HepG2 (cell line): ENCODE data around the gene HLA-DOA. TPM values are rescaled to one million over a fixed set of nuclear protein-coding genes. Genes with fewer than 3 reads are reported as not detected.

ENCODE experiments used
- CSRNP2 ChIP-seq: sonication (generic); formaldehyde crosslinking; conservative IDR thresholded peaks from 2 replicates; pipeline ENCODE4 v1.8.0; 2022; ENCODE audit warnings: low read depth, missing genetic modification reagents
- DR1 ChIP-seq: sonication (generic); formaldehyde crosslinking; IDR thresholded peaks from 2 replicates; pipeline ENCODE4 v1.8.0; 2021; ENCODE audit warnings: mild to moderate bottlenecking, missing genetic modification reagents, inconsistent platforms
- HIC2 ChIP-seq: sonication (generic); formaldehyde crosslinking; IDR thresholded peaks from 2 replicates; pipeline ENCODE4 v1.9.0; 2022; ENCODE audit warnings: low read depth, missing genetic modification reagents
- ISX ChIP-seq: sonication (generic); formaldehyde crosslinking; conservative IDR thresholded peaks from 2 replicates; pipeline ENCODE4 v1.5.0; 2020; ENCODE audit warnings: missing genetic modification reagents
- KDM1A ChIP-seq: IDR thresholded peaks from 2 replicates; pipeline ENCODE4 v1.6.1; 2016; ENCODE audit warnings: missing compliant biosample characterization
- POLR2AphosphoS5 ChIP-seq: IDR thresholded peaks from 2 replicates; pipeline ENCODE4 v1.6.1; 2012; ENCODE audit warnings: low read depth, low read length
- SAP130 ChIP-seq: IDR thresholded peaks from 2 replicates; pipeline ENCODE4 v1.6.1; 2016; ENCODE audit warnings: low read depth
- SRSF9 ChIP-seq: fragments of 200-400 bp; formaldehyde crosslinking; IDR thresholded peaks from 2 replicates; pipeline ENCODE4 v1.6.1; 2018; ENCODE audit warnings: borderline replicate concordance, mild to moderate bottlenecking, low read depth, low read length; ENCODE audit not compliant: insufficient read depth, poor library complexity, severe bottlenecking
- TARDBP ChIP-seq: sonication (generic); formaldehyde crosslinking; IDR thresholded peaks from 2 replicates; pipeline ENCODE4 v1.8.0; 2022; ENCODE audit warnings: mild to moderate bottlenecking, missing genetic modification reagents
- TSC22D2 ChIP-seq: sonication (generic); formaldehyde crosslinking; IDR thresholded peaks from 2 replicates; pipeline ENCODE4 v1.5.1; 2020; ENCODE audit warnings: missing genetic modification reagents, mild to moderate bottlenecking, borderline replicate concordance
- ZMYM2 ChIP-seq: sonication (generic); formaldehyde crosslinking; IDR thresholded peaks from 2 replicates; pipeline ENCODE4 v1.8.0; 2022; ENCODE audit warnings: mild to moderate bottlenecking, missing genetic modification reagents
- ZNF382 ChIP-seq: sonication (generic); formaldehyde crosslinking; IDR thresholded peaks from 2 replicates; pipeline ENCODE4 v1.5.0; 2020; ENCODE audit warnings: missing genetic modification reagents, mild to moderate bottlenecking, borderline replicate concordance
- ZSCAN22 ChIP-seq: sonication (generic); formaldehyde crosslinking; IDR thresholded peaks from 2 replicates; pipeline ENCODE4 v1.4.0; 2020; ENCODE audit warnings: mild to moderate bottlenecking, missing genetic modification reagents
- polyA plus RNA-seq, 8 experiments: library from polyadenylated mRNA; depleted of rRNA in 3 of 8; stranded (reverse) in 7 of 8; unstranded in 1 of 8; fragments of >200 nt; fragmentation: Illumina TruSeq in 4 of 8; extraction: Trizol in 4 of 8; gene quantifications; 2 replicates each; pipeline versions ENCODE4 v1.2.1 to v1.2.3, GENCODE V29; 2011 to 2016; ENCODE audit warnings: low read depth in 4 of 8, missing spikeins in 1 of 8, mixed read lengths in 1 of 8; ENCODE audit not compliant: insufficient read depth in 1 of 8
- total RNA-seq, 5 experiments: library from RNA; depleted of rRNA; stranded (reverse); fragments of >200 nt; fragmentation: Illumina TruSeq; extraction: Trizol; gene quantifications; 2 replicates each; pipeline ENCODE4 v1.2.3, GENCODE V29; 2016; ENCODE audit warnings: low read depth in 1 of 5
- TF ChIP-seq, protein P1 (sequence below): sonication (generic); formaldehyde crosslinking; IDR thresholded peaks from 2 replicates; pipeline ENCODE4 v1.4.0; 2020; ENCODE audit warnings: missing genetic modification reagents

HLA-DOA gene
- total and polyA plus RNA-seq, 2 of the 13 experiments (the other 11 are each of a cell fraction or from before 2014, with no cell fraction given) = 0.03 to 0.09 TPM

GRCh38 chr6:32971581-32972352 lies 37.6 kb downstream of the HLA-DOA start (continued):
- TF ChIP-seq TARDBP (no peak), SRSF9 (no peak), ZSCAN22 (no peak), SAP130 (CRISPR knock-in tag) (no peak; the same call in 1 of the 2 replicates), TSC22D2 (CRISPR knock-in tag) (peak; percentile 89), ZNF382 (CRISPR knock-in tag) (no peak), CSRNP2 (CRISPR knock-in tag) (no peak), DR1 (CRISPR knock-in tag) (peak; percentile 97), ZMYM2 (CRISPR knock-in tag) (no peak), POLR2AphosphoS5 (peak; percentile 99), HIC2 (CRISPR knock-in tag) (no peak), ISX (CRISPR knock-in tag) (no peak), KDM1A (no peak; the same call in 1 of the 2 replicates)
- TF ChIP-seq, protein P1, sequence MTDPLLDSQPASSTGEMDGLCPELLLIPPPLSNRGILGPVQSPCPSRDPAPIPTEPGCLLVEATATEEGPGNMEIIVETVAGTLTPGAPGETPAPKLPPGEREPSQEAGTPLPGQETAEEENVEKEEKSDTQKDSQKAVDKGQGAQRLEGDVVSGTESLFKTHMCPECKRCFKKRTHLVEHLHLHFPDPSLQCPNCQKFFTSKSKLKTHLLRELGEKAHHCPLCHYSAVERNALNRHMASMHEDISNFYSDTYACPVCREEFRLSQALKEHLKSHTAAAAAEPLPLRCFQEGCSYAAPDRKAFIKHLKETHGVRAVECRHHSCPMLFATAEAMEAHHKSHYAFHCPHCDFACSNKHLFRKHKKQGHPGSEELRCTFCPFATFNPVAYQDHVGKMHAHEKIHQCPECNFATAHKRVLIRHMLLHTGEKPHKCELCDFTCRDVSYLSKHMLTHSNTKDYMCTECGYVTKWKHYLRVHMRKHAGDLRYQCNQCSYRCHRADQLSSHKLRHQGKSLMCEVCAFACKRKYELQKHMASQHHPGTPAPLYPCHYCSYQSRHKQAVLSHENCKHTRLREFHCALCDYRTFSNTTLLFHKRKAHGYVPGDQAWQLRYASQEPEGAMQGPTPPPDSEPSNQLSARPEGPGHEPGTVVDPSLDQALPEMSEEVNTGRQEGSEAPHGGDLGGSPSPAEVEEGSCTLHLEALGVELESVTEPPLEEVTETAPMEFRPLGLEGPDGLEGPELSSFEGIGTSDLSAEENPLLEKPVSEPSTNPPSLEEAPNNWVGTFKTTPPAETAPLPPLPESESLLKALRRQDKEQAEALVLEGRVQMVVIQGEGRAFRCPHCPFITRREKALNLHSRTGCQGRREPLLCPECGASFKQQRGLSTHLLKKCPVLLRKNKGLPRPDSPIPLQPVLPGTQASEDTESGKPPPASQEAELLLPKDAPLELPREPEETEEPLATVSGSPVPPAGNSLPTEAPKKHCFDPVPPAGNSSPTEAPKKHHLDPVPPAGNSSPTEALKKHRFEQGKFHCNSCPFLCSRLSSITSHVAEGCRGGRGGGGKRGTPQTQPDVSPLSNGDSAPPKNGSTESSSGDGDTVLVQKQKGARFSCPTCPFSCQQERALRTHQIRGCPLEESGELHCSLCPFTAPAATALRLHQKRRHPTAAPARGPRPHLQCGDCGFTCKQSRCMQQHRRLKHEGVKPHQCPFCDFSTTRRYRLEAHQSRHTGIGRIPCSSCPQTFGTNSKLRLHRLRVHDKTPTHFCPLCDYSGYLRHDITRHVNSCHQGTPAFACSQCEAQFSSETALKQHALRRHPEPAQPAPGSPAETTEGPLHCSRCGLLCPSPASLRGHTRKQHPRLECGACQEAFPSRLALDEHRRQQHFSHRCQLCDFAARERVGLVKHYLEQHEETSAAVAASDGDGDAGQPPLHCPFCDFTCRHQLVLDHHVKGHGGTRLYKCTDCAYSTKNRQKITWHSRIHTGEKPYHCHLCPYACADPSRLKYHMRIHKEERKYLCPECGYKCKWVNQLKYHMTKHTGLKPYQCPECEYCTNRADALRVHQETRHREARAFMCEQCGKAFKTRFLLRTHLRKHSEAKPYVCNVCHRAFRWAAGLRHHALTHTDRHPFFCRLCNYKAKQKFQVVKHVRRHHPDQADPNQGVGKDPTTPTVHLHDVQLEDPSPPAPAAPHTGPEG (CRISPR knock-in tag) = no peak; the same call in 1 of the 2 replicates
